Neural progenitor cell (in vitro differentiated cells): ENCODE results near the gene SH2D4B. TPM values are rescaled to one million over a fixed set of nuclear protein-coding genes. Genes with fewer than 3 reads are reported as not detected.

Experiments used
- DNase-seq: peaks from one replicate; pipeline ENCODE4 v3.0.0-alpha.2; 2016; ENCODE audit warnings: low spot score
- H2AFZ ChIP-seq: fragments of 200-600 bp; sonication (generic); replicated peaks from 2 replicates; pipeline ENCODE4 v1.6.1; 2016; ENCODE audit warnings: antibody characterized with exemption
- H3F3A ChIP-seq: fragments of 200-600 bp; sonication (generic); 2 replicates; pipeline ENCODE4 v1.6.1; 2016; ENCODE audit warnings: antibody characterized with exemption, low read depth
- H3K27ac ChIP-seq: fragments of 200-600 bp; sonication (generic); 2 replicates; pipeline ENCODE4 v1.5.1; 2016; ENCODE audit warnings: mild to moderate bottlenecking
- H3K27me3 ChIP-seq: fragments of 200-600 bp; sonication (generic); 2 replicates; pipeline ENCODE4 v1.6.1; 2016; ENCODE audit warnings: mild to moderate bottlenecking, moderate library complexity
- H3K36me3 ChIP-seq: fragments of 200-600 bp; sonication (generic); 2 replicates; pipeline ENCODE4 v1.5.1; 2016
- H3K4me1 ChIP-seq: fragments of 200-600 bp; sonication (generic); 2 replicates; pipeline ENCODE4 v1.6.1; 2016; ENCODE audit warnings: mixed run types
- H3K4me2 ChIP-seq: fragments of 200-600 bp; sonication (generic); 2 replicates; pipeline ENCODE4 v1.6.1; 2016
- H3K4me3 ChIP-seq: fragments of 200-600 bp; sonication (generic); 2 replicates; pipeline ENCODE4 v1.5.1; 2016
- H3K79me2 ChIP-seq: fragments of 200-600 bp; sonication (generic); 2 replicates; pipeline ENCODE4 v1.6.1; 2016; ENCODE audit warnings: low read depth
- H3K9ac ChIP-seq: fragments of 200-600 bp; sonication (generic); 2 replicates; pipeline ENCODE4 v1.6.1; 2016
- H3K9me3 ChIP-seq: fragments of 200-600 bp; sonication (generic); 2 replicates; pipeline ENCODE4 v1.5.1; 2016; ENCODE audit warnings: low read depth
- H4K20me1 ChIP-seq: fragments of 200-600 bp; sonication (generic); 2 replicates; pipeline ENCODE4 v1.6.1; 2016; ENCODE audit warnings: low read depth
- H3K27ac Mint-ChIP-seq: 3 replicates; pipeline ENCODE4 v1.8.0; 2021; ENCODE audit warnings: mixed read lengths
- H3K27me3 Mint-ChIP-seq: 2 replicates; pipeline ENCODE4 v1.8.0; 2022; ENCODE audit warnings: low read depth, mild to moderate bottlenecking, inconsistent platforms, moderate library complexity, mixed read lengths; ENCODE audit not compliant: insufficient read depth
- H3K36me3 Mint-ChIP-seq: 3 replicates; pipeline ENCODE4 v1.8.0; 2021; ENCODE audit warnings: mixed read lengths
- H3K4me1 Mint-ChIP-seq: 3 replicates; pipeline ENCODE4 v1.8.0; 2021; ENCODE audit warnings: mixed read lengths
- H3K4me3 Mint-ChIP-seq: 3 replicates; pipeline ENCODE4 v1.8.0; 2021; ENCODE audit warnings: mild to moderate bottlenecking, moderate library complexity, mixed read lengths
- H3K9me3 Mint-ChIP-seq: 3 replicates; pipeline ENCODE4 v1.8.0; 2020; ENCODE audit warnings: mixed read lengths
- EZH2 ChIP-seq: fragments of 200-600 bp; sonication (generic); IDR thresholded peaks from 2 replicates; pipeline ENCODE4 v1.6.1; 2017; ENCODE audit warnings: antibody characterized with exemption, mild to moderate bottlenecking, moderate library complexity
- EZH2phosphoT487 ChIP-seq: fragments of 200-600 bp; sonication (generic); IDR thresholded peaks from 2 replicates; pipeline ENCODE4 v1.6.1; 2017; ENCODE audit warnings: antibody characterized with exemption
- total RNA-seq: library from RNA; depleted of rRNA; stranded (reverse); fragments of >200 nt; gene quantifications from 2 replicates; pipeline ENCODE4 v1.2.3, GENCODE V29; 2015; ENCODE audit warnings: low replicate concordance
- TF ChIP-seq, protein P1 (sequence below): fragments of 200-600 bp; sonication (generic); IDR thresholded peaks from 2 replicates; pipeline ENCODE4 v1.5.1; 2017; ENCODE audit warnings: antibody characterized with exemption, mild to moderate bottlenecking

The SH2D4B gene
- total RNA-seq, 1 donor from 2014 or later = 0.11 TPM

DNA sequence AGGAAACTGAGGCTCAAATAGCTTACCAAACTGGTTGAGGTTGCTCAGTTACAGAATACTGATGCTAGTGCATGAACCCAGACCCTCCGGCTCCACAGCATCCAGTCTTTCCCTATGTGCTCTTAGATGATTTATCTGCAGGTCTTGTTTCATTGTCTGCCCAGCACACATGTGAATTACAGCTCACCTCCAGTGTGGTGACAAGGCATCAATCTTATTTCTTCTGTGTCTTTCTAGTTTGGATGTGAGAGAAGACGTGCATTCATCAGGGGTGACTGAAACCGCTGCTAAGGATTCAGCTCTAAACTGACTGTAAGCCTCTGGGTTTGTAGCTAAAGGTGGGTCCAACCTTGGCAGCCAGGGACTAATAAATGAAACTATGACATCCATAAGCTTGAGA, 123.8 kb downstream of the SH2D4B start:
- Histone ChIP-seq H3K36me3 (no peaks in the 10 kb centered on the region), H3K4me1 (peaks cover 11% of the 10 kb centered on the region), H3K4me3 (no peak overlapping the region), H2AFZ (no peak overlapping the region), H3K27ac (no peak overlapping the region), H3K79me2 (no peaks in the 10 kb centered on the region), H3K9ac (no peak overlapping the region), H3K9me3 (no peaks in the 10 kb centered on the region), H4K20me1 (no peaks in the 10 kb centered on the region), H3K4me2 (no peak overlapping the region), H3K27me3 (no peaks in the 10 kb centered on the region), H3F3A (peaks cover 11% of the 10 kb centered on the region)
- no peaks in the 10 kb centered on the region for H3K9me3 Mint-ChIP-seq
- H3K27ac Mint-ChIP-seq = no peak overlapping the region
- DNase-seq = no peak
- H3K4me3 Mint-ChIP-seq = no peak overlapping the region
- TF ChIP-seq EZH2 (no peak), EZH2phosphoT487 (no peak)
- TF ChIP-seq, protein P1, sequence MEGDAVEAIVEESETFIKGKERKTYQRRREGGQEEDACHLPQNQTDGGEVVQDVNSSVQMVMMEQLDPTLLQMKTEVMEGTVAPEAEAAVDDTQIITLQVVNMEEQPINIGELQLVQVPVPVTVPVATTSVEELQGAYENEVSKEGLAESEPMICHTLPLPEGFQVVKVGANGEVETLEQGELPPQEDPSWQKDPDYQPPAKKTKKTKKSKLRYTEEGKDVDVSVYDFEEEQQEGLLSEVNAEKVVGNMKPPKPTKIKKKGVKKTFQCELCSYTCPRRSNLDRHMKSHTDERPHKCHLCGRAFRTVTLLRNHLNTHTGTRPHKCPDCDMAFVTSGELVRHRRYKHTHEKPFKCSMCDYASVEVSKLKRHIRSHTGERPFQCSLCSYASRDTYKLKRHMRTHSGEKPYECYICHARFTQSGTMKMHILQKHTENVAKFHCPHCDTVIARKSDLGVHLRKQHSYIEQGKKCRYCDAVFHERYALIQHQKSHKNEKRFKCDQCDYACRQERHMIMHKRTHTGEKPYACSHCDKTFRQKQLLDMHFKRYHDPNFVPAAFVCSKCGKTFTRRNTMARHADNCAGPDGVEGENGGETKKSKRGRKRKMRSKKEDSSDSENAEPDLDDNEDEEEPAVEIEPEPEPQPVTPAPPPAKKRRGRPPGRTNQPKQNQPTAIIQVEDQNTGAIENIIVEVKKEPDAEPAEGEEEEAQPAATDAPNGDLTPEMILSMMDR = no peak
- peaks cover 18% of the 10 kb centered on the region for H3K4me1 Mint-ChIP-seq
- H3K36me3 Mint-ChIP-seq = no peaks in the 10 kb centered on the region
- peaks cover 4% of the 10 kb centered on the region for H3K27me3 Mint-ChIP-seq

DNA sequence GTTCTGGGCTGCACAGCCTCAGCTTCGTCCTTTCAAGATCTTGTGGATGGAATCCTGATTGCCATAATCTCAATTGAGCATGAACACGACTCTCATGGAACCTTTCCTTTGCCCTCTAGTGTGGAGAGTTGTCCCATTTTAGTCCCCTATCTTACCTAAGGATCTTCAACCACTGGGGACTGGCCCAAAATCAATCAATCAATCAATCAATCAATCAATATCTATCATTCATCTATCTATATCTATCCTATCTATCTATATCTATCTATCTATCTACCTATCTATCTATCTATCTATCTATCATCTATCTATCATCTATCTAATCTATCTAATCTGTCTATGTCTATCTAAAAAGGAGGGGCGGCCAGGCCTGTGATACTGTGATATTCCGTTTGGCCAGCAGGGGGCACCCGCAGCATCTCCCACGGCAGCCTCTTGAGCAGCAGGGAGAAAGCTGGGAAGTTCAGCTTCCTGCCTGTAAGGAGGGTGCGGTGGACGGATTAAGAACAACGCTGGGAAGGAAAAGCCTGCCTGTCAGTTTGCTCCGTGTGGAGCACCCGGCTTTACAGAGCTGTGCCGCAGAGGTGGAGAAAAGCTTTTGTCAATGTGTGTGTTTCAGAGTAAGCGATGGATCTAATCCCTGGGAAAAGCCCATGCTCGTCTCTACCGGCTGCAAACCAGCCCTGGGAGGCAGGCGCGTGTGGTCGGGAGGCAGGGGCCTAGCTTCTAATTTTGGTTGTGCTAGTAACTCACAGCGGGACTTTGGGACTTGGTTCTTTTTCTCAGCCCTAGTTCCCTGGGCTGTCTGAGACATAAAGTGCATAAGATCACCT, 124.9 kb downstream of the SH2D4B start:
- peak overlapping the region; percentile 75 for H3K27ac ChIP-seq
- peaks cover 11% of the 10 kb centered on the region for H3F3A ChIP-seq
- no peaks in the 10 kb centered on the region for H3K36me3 ChIP-seq

DNA sequence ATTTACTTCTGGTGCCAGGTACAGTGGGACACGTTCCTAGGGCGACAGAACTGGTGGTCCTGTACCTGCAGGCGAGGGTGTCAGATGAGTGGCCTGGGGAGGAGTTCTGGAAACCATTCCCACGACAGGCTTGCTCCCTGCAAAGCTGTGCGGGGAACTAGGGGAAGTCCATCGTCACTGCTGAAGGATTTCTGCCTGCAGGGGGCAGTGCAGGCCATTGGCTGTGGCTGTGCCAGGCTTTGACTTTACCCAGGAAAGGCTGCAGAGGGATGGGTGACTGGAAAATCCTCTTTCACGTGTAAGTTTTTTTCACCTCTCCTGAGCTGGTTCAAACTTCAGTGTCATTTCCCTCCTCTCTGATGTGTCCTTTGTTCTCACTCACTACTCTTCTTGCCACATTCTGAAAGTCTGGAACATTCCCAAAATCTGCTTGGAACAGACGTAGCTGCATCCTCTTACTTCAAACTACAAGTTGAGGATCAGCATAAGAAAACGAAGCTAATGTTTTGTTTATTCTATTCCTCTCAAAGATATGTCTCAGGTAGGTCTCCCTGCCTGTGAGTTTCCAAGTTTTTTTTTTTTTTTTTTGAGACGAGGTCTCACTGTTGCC, 126.5 kb downstream of the SH2D4B start:
- no peak overlapping the region for H2AFZ ChIP-seq
- H3K36me3 ChIP-seq = no peaks in the 10 kb centered on the region
- Mint-ChIP-seq H3K9me3 (no peaks in the 10 kb centered on the region), H3K4me3 (no peak overlapping the region), H3K4me1 (peaks cover 18% of the 10 kb centered on the region), H3K36me3 (no peaks in the 10 kb centered on the region), H3K27me3 (peaks cover 4% of the 10 kb centered on the region), H3K27ac (no peak overlapping the region)
- H4K20me1 ChIP-seq = no peaks in the 10 kb centered on the region
- H3K9ac ChIP-seq = no peak overlapping the region
- H3K79me2 ChIP-seq = no peaks in the 10 kb centered on the region
- H3K4me3 ChIP-seq = no peak overlapping the region
- DNase-seq = peak; percentile 89
- peaks cover 11% of the 10 kb centered on the region for H3F3A ChIP-seq
- no peak overlapping the region for H3K27ac ChIP-seq
- H3K4me2 ChIP-seq = no peak overlapping the region
- H3K27me3 ChIP-seq = no peaks in the 10 kb centered on the region
- peaks cover 11% of the 10 kb centered on the region for H3K4me1 ChIP-seq
- no peak for TF ChIP-seq EZH2
- TF ChIP-seq, protein P1 = peak; percentile 96
- no peaks in the 10 kb centered on the region for H3K9me3 ChIP-seq

More for the DNA sequence above, 124.9 kb downstream of the SH2D4B start:
- peaks cover 4% of the 10 kb centered on the region for H3K27me3 Mint-ChIP-seq
- H3K4me1 Mint-ChIP-seq = peaks cover 18% of the 10 kb centered on the region
- no peaks in the 10 kb centered on the region for H4K20me1 ChIP-seq
- H3K9me3 ChIP-seq = no peaks in the 10 kb centered on the region
- H3K4me1 ChIP-seq = peaks cover 11% of the 10 kb centered on the region
- no peak overlapping the region for H3K9ac ChIP-seq
- peak overlapping the region; percentile 64 for H3K27ac Mint-ChIP-seq
- H3K27me3 ChIP-seq = no peaks in the 10 kb centered on the region
- no peaks in the 10 kb centered on the region for H3K79me2 ChIP-seq
- H3K4me3 Mint-ChIP-seq = peak overlapping the region; percentile 80
- TF ChIP-seq, protein P1 = peak; percentile 86
- TF ChIP-seq EZH2 = no peak
- H3K4me2 ChIP-seq = peak overlapping the region; percentile 74
- no peaks in the 10 kb centered on the region for H3K36me3 Mint-ChIP-seq
- peak; percentile 95 for DNase-seq
- no peaks in the 10 kb centered on the region for H3K9me3 Mint-ChIP-seq
- no peak overlapping the region for H2AFZ ChIP-seq
- H3K4me3 ChIP-seq = peak overlapping the region; percentile 33
